DND-41 (cell line): ENCODE measurements around the gene BASP1.
"Not testable (repeated sequence)": the region's sequence is repeated elsewhere in the genome, so short reads cannot be mapped to it uniquely, and the experiment has no call there.

Source experiments
- EZH2 ChIP-seq: IDR thresholded peaks from 3 replicates; pipeline ENCODE4 v1.6.1; 2012; ENCODE audit warnings: borderline replicate concordance, low read depth, mild to moderate bottlenecking, moderate library complexity, low read length, inconsistent platforms; ENCODE audit not compliant: severe bottlenecking
- TF ChIP-seq, protein P1 (sequence below): IDR thresholded peaks from 2 replicates; pipeline ENCODE4 v1.5.1; 2012; ENCODE audit warnings: borderline replicate concordance, low read length, moderate library complexity, mild to moderate bottlenecking; ENCODE audit not compliant: poor library complexity, severe bottlenecking; ENCODE audit errors: extremely low read depth

DNA sequence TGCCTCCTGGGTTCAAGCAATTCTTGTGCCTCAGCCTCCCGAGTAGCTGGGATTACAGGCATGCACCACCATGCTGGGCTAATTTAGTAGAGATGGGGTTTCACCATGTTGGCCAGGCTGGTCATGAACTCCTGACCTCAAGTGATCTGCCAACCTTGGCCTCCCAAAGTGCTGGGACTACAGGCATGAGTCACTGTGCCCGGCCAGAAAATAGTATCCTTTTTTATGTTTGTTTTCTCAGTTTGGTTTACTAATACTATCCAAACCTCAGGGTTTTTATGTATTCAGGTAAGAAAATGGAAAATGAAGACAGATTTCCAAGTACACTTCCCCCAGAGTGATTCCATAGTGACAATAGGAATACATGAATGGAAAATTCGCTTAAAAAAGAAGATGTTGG lies 101.7 kb downstream of the BASP1 start:
- TF ChIP-seq, protein P1, sequence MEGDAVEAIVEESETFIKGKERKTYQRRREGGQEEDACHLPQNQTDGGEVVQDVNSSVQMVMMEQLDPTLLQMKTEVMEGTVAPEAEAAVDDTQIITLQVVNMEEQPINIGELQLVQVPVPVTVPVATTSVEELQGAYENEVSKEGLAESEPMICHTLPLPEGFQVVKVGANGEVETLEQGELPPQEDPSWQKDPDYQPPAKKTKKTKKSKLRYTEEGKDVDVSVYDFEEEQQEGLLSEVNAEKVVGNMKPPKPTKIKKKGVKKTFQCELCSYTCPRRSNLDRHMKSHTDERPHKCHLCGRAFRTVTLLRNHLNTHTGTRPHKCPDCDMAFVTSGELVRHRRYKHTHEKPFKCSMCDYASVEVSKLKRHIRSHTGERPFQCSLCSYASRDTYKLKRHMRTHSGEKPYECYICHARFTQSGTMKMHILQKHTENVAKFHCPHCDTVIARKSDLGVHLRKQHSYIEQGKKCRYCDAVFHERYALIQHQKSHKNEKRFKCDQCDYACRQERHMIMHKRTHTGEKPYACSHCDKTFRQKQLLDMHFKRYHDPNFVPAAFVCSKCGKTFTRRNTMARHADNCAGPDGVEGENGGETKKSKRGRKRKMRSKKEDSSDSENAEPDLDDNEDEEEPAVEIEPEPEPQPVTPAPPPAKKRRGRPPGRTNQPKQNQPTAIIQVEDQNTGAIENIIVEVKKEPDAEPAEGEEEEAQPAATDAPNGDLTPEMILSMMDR = not testable (repeated sequence)
- not testable (repeated sequence) for TF ChIP-seq EZH2
